GM21737 (cell line): ENCODE data around the gene TBC1D20.
"Not testable (repeated sequence)": the region's sequence is repeated elsewhere in the genome, so short reads cannot be mapped to it uniquely, and the experiment has no call there.

ENCODE experiments used
- ATAC-seq: cut with Tn5 transposase; IDR thresholded peaks from one replicate; pipeline ENCODE4 v1.9.1; 2021; ENCODE audit warnings: mild to moderate bottlenecking, moderate library complexity; ENCODE audit not compliant: unreplicated experiment

TBC1D20 gene, protein sequence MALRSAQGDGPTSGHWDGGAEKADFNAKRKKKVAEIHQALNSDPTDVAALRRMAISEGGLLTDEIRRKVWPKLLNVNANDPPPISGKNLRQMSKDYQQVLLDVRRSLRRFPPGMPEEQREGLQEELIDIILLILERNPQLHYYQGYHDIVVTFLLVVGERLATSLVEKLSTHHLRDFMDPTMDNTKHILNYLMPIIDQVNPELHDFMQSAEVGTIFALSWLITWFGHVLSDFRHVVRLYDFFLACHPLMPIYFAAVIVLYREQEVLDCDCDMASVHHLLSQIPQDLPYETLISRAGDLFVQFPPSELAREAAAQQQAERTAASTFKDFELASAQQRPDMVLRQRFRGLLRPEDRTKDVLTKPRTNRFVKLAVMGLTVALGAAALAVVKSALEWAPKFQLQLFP

DNA sequence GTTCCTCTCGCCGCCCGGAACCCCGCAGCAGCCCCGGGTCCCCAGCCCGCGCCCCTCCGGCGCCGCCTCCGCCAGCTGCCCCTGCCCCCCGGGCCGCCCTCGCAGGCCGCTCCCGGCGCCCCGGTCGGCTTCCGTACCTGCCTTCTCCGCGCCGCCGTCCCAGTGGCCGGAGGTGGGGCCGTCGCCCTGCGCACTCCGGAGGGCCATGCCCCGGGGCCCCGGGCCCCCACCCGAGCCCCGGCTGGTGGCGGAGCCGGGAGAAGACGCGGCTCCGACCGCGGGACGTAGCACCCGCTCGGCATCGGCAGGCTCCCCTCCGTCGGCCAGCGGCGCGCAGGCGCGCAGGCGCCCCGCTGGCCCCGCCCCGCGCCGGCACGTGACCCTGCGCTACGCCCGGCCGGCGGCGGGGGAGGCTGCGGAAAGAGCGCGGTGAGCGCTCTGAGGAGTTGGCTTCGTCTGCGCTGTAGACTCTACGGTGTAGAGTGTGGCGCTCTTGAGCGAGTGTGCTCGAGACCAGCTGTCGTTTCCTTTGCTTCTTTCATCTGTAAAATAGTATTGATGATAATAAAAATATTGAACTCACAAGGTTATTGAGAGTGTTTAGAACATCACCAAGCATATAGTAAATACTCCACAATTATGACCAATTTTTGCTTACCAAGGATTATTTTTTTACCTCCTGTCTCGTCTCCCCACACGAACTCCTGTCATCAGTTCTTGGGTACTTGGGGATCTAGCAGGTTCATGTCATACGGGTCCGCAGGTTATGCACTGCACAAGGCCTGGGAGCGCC lies at the start of gene TBC1D20:
Gene TBC1D20, minus strand, starts transcription at position 335 of the 793 bp plus-strand sequence. Its CDS starts 128 bp downstream, at position 207.
- ATAC-seq = peak; percentile 94

DNA sequence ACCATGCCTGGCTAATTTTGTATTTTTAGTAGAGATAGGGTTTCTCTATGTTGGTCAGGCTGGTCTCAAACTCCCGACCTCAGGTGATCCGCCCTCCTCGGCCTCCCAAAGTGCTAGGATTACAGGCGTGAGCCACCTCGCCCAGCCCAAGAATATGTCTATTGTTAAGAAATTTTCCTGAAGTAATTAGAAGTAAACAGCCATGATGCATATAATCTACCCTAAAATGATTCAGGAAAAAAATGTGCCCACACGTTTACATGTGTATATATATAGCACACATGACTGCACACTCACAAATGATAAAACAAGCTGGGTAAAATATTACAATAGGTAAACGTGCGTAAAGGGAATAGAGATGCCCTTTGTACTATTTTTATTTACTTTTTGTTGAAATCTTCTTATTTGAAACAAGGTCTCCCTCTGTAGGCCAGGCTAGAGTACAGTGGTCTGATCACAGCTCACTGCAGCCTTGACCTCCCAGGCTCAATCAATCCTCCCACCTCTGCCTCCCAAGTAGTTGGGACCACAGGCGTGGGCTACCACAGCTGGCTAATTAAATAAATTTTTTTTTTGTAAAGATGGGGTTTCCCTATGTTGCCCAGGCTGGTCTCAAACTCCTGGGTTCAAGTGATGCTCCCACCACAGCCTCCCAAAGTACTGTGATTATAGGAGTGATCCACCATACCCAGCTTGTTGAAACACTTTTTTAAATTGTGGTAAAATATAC lies 48.2 kb upstream of the TBC1D20 start:
- ATAC-seq = not testable (repeated sequence)

DNA sequence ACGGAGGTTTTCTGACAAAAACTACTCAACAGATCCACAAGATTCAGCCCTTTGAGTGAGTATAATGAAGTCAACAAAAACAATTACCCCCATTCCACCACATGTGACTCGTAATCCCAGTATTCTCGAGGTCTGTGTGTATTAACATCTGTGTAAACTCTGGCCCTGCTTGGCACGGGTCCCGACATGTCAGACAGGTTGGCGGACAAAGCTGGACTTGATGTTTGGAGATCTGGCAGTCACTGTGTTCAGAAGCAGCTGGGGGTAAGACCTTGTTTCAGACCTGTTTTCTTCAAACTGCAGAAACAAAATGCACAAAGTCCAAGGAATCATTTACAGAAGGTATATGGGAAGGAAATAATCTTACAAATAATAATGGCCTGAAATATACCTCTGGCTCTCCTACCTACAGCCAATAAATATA lies 46.0 kb upstream of the TBC1D20 start:
- not testable (repeated sequence) for ATAC-seq

DNA sequence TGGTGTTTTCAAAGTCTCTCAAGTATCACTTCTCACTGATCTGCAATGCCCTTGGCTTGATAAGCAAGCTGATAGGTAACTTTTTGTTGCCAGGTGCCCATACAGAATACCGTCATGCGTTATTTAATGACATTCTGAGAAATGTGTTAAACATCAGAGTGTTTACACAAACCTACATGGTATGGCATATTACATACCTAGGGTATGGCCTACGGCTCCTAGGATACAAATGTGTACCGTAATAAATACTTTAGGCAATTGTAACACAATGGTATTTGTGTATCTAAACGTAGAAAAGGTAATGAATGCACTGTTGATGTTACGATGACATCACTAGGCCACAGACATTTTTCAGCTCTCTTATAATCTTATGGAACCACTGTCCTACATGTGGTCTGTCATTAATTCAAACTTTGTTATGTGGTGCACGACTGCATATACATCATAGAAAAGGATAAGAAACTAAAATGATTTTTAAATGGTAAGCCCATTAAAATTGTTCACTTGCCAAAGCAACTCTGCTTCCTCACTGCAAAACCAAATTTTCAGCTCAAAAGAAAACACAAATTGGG lies 45.5 kb upstream of the TBC1D20 start:
- ATAC-seq = no peak

DNA sequence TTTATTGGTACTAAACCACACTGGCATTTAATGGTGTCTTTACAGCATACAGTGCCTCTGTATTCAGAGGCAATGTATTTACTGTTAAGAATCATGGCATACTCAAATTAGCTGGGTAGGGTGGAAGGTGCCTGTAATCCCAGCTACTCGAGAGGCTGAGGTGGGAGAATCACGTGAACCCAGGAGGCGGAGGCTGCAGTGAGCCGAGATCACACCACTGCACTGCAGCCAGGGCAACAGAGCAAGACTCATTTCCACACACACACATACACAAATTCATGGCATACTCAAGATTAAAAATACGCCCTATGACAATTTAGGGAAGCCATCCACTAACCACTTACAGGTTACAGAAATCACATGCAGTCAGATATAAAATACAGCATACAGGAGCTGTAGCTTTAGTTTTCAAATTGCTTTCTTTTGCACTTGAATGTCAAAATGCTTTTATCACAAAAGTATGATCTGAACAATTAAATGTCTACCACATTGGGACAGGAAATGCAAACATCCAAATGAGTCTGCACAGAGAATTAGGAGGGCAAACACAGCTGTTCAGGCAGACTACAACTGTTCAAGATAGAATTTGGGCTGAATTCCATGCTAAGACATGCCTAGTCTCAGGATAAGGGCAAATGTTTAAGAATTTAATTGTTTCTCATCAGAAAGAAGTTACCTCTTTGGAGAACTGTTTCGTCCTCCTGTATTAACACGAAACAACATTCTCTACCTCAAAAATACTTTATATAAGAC lies 44.8 kb upstream of the TBC1D20 start:
- no peak for ATAC-seq

DNA sequence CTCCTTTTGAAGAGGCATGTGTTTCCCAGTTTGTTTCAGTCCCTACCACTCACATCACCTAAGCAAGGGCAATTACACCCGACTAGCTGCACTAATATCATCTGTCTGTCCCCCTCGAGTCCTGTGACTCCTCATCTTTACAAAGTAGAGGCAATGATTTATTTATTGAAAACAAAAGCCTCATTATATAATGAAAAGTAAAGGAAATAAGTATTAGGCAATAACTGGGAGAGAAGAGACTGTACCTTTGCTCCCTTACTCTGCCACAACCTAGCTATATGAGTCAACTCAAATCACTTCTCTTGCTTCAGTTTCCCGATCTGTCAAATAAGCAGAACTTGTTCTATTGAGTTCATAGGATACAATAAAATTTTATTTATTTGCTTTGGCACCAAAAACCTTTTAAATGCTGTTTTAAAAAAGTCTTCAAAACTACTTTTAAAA lies 42.3 kb upstream of the TBC1D20 start:
- ATAC-seq = no peak

DNA sequence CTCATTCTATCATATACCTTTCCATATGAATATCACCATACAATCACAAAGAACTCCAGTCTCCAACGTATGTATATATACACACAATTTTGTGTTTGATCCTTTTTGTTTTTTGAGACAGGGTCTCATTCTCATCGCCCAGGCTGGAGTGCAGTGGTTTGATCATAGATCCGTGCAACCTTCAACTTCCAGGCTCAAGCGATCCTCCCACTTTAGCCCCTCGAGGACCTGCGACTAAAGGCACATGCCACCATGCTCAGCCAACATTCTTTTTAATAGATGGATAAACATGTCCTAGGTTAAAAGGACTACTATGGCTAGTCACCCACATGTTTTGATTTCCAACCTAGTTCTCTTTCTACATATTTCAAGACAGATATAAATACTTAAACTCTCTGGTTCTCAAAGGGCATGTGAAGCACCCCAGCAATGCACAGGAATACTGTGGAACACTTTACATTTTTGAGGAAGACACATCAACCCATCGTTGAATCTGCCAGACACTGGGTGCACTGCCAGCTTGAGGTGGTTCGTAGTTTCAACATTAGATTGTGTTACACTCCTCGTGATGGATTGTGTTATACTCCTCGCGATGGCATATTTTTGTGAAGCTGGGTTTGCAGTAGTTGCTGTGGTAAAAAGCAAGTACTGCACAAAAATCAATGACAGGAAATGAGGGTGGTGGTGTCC lies 40.9 kb upstream of the TBC1D20 start:
- no peak for ATAC-seq

DNA sequence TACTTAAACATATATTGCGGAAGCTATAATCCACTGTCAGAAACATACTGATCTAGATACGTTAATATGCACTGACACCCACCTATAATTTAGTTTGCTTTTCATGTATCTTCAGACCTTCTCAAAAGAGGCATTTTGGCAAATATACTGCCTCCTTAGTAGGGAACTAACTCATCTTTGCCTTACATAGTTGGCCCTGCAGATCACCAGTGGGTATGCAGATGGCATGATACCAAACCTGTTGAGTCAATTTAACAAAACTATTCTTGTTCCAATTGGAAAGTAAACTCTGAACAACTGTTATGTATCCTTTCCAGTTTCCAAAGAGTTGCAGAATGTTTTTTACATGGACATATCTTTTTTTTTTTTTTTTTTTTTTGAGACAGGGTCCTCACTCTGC lies 35.6 kb upstream of the TBC1D20 start:
- ATAC-seq = no peak

DNA sequence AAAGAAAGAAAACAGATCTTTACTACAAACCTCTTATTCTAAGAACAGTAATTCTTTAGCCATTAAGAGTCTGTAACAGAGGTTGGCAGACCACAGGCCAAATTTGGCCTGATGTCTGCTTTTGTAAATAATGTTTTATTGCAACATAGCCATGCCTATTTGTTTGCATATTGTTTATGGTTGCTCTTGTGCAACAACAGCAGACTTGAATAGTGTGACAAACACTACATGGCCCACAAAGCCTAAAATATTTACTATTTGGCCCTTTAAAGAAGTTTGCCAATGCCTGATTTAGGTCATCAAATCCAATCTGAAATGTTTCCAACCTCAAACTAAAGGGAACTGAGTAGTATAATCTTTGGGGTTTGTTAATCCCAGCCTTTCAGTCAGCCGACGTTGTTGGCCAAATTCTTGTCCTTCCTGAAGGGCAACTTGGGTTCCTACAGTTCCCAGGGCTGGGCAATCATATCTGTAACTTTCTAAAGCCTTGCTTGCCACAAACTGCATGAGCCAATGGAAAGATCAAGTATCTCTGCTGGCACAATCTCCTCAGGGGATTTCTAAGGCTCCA lies 33.9 kb upstream of the TBC1D20 start:
- no peak for ATAC-seq

DNA sequence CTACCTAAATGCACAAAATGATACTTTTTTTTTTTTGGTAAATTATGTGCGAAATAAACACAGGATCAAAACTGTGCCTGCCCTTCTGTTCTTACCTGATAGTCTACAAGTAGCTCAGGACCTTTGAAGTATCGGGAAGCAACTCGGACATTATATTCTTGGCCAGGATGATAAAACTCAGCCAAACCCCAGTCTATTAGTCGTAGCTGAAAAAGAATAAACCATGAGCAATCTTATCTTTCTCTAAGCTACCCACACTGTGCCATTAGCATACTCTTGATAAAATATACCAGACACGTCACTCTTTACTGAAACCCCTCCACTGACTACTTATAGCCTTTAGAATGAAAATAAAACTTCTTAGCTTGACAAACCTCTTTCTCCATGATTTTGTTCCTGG lies 29.8 kb upstream of the TBC1D20 start:
- no peak for ATAC-seq

DNA sequence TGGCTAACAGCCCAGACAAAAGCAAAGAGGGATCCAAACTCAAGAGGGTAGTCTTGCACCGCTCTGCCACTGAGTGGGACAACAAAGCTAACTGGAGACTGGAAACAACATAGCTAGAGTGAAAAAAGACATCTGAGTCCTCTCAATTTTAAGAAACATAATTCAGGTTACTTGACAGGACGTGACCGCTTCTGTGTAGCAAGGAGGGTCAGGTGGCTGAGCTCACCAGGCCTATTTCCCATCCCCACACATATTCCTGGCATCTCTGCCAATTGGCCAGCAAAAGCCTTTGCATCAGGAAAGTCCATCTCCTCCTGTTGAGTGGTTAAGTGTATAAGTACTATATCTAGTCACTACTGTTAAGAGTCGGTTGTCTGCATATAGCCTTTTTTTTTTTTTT lies 25.3 kb upstream of the TBC1D20 start:
- no peak for ATAC-seq

DNA sequence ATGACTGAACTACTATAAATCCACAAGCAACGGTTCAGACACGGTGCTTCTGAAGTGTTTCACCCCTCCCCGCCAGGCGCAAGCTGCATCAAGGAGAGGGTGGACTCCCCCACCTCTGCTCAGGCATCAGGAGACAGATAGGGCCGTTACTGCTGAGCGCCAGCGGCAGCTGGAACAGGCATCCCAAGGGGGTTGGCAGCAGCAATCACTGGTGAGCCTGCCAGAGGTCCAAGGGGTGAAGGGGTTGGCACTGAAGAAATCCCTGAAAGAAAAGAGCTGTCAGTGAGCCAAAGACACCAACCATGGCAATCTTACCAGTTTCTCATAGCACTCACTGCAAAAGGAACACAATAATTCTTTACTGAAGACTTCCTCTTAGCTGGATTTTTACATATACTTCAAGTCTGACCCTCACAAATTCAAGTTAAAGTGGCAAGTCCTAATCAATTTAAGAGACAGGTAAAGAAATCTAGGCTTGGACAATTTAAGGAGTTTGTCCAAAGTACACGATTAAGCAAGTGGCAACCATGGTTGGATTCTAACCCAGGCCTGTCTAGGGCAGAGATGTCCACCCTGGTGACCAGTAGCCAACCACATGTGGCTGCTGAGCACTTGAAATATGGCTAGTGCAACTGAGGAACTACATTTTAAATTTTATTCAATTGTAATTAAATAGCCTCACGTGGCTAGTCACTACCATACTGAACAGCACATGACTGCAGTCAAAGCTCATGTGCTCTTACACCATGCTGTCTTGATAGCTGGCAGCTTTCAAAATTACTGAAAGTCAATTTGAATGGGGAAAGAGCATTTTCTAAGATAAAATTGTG lies 21.7 kb upstream of the TBC1D20 start:
- no peak for ATAC-seq

DNA sequence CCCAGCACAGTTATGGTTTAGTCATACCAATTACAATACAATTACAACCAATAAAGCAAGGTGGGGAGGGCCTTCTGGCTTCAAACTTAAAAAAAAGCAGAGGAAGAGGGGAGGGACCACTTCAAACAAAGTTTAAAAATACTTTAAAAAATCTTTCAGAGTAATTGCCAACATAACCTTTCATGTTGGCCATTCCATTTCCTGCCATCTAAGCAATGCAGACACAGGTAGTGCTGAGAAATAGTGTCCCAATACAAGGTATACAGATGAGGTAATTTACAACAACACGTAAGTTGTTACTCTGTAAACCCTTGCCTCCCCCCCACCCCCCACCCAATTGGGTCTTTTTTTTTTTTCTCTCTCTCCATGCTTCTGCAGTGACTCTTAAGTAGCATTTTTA lies 18.8 kb upstream of the TBC1D20 start:
- no peak for ATAC-seq

DNA sequence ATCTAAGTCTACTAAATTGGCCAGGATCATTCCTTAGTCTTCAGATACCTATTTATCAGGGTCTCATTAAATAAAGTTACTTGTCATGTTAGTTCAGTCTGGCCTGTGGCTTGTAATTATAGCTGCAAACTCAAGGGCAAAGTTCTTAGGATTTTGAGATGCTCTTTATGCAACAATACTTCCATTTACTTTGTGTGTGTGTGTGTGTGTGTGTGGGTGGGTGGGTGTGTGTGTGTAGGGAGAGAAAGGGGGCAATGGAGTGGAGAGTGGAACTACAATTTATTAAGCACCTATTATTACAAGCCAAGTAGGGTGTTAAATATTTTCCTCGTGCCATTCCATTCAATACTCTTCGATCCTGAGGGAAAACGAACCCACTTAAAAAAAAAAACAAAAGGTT lies 17.7 kb upstream of the TBC1D20 start:
- ATAC-seq = no peak

DNA sequence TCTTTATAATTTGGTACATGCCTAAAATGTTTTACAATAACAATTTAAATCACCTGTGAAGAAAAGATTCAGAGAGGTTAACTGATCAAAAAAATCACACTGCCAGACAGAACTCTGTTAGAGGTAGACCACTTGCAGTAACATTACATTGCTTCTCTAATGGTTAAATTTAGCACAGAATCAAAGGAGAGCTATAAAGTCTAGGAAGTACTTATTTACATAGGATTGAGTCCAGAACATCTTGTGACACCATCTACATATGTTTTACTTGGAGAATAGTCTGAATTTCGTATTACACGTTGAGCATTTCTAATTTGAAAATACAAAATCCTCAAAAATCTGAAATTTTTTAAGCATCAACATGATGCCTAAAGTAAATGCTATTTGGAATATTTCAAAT lies 17.2 kb upstream of the TBC1D20 start:
- no peak for ATAC-seq

DNA sequence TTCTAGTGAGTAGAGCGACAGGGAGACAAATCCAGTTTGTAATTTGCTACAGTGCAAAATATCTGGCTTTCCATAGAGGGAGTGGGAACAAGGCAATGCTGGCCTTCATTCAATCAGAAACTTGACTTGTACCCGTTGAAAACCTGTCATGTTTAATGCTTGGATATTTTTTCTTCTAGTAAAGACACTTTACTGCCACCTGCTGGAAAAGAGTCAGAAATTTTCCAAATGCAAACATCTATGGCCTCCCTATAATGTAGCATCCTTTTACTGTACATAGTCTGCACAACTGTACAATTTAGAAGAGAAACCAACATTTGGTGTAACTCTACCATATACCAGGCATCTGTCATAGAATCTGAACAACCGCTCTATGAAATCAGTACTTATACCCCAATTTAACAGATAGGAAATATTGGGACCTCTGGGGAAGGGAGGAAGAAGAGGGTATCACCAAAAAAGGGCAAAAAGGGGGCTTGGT lies 16.7 kb upstream of the TBC1D20 start:
- no peak for ATAC-seq

DNA sequence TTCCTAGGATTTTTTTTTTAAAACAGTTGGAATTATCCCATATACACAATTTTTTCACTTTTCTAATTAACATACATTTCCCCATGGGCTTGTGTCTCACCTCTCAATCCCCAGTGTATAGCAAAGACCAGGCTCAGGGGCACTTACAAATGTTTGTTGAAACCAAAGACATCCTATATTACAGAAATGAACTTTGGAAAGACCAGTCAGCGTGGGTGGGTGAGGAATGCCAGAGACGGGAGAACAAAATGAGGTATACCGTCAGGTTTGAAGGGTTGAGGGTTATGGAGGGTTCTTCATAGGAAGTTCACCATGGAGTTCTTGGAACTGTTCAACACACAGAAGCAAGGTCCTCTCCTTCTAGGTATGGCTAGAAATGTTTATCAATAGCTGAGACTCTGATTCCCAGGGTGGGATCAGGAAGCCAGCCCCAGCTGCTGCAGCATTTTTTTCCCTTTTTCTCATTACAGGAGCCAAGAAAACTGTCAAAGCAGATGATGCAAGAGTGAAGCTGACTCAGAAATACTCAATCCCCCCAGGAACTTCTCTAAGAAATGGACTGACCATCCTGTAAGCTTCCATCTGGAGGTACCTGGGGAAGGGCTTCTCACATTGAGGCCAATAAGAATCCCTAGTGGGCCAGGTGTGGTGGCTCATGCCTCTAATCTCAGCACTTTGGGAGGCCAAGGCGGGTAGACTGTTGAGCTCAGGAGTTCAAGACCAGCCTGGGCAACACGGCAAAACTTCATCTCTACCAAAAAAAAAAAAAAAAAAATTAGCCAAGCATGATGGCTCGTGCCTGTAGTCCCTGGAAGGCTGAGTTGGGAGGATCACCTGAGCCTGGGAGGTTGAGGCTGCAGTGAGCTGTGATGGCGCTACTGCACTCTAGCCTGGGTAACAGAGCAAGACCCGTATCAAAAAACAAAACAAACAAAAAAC lies 15.9 kb upstream of the TBC1D20 start:
- no peak for ATAC-seq
